RWPE1 (cell line): Measurements from ENCODE around the gene CCNF.

ENCODE experiments used
- CTCF ChIA-PET: fragments of 350-600 bp; sonication (Branson Sonifier 250); formaldehyde crosslinking; extraction: SDS; loops from one replicate; lab custom pipeline; 2021; lab: Yijun Ruan, JAX
- POLR2A ChIA-PET: fragments of 400-600 bp; formaldehyde crosslinking; extraction: SDS; loops from one replicate; lab custom pipeline; 2020; ENCODE audit warnings: antibody characterized with exemption; ENCODE audit not compliant: low non-redundant PET; lab: Yijun Ruan, JAX
- DNase-seq: peaks from one replicate; pipeline ENCODE4 v3.0.0; 2012; ENCODE audit warnings: low spot score
- H3K27ac ChIP-seq: fragments of 450-650 bp; 2 replicates; pipeline ENCODE4 v1.5.1; 2017
- TF ChIP-seq, protein P1 (sequence below): fragments of 450-650 bp; conservative IDR thresholded peaks from 2 replicates; pipeline ENCODE4 v1.5.1; 2017; ENCODE audit warnings: low read depth, mild to moderate bottlenecking

CCNF gene

DNA sequence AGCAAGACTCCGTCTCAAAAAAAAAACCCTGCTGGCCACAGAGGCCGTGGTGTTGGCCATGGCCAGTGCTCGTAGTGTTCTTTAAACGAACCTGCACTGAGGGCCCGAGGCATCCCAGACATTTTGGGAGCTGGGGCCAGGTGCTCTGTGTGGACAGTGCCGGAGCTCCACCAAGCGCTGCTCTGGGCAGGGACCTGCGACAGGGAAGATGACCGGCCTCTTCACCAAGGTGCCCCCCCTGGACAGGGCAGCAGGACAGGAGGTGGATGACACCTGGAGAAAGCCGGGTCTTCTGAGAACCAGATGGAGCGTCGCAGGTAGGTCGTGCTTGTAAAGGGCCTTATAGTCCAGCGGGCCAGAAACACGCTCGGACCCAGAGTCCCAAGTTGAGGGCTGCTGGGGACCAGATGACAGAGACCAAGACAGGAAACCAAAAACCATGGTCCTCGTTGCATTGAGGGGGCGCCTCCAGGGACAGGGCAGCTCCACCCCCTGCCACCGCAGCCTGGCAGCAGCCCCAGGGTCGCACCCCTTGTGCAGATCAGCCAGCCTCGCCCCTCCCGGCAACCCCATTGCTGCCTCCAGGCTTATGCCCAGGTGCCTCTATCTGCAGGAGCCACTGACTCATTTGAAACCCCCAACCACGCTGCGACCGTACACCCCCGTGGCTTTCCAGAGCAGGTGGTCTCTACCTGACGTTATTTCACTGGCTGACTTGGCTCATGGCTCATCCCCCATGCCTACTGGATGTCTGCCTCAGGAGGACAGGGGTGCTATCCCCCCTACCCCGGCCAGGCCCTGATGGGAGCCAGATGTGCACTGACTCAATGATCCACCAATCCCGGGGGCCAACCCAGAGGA is 37.6 kb downstream of the CCNF start:
- no peak for DNase-seq
- H3K27ac ChIP-seq, result peak overlapping the region; percentile 91
- TF ChIP-seq, protein P1, sequence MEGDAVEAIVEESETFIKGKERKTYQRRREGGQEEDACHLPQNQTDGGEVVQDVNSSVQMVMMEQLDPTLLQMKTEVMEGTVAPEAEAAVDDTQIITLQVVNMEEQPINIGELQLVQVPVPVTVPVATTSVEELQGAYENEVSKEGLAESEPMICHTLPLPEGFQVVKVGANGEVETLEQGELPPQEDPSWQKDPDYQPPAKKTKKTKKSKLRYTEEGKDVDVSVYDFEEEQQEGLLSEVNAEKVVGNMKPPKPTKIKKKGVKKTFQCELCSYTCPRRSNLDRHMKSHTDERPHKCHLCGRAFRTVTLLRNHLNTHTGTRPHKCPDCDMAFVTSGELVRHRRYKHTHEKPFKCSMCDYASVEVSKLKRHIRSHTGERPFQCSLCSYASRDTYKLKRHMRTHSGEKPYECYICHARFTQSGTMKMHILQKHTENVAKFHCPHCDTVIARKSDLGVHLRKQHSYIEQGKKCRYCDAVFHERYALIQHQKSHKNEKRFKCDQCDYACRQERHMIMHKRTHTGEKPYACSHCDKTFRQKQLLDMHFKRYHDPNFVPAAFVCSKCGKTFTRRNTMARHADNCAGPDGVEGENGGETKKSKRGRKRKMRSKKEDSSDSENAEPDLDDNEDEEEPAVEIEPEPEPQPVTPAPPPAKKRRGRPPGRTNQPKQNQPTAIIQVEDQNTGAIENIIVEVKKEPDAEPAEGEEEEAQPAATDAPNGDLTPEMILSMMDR, result no peak
- ChIA-PET CTCF (interaction anchor here (0.5 to 0.6 kb wide), 2 partner anchors 7 to 11 kb away, joined by 3 read pairs; no protein-coding TSS in a partner anchor), POLR2A (interaction anchor here (1.0 kb wide), 1 partner anchor 21 kb away, joined by 11 read pairs; no protein-coding TSS in a partner anchor)

DNA sequence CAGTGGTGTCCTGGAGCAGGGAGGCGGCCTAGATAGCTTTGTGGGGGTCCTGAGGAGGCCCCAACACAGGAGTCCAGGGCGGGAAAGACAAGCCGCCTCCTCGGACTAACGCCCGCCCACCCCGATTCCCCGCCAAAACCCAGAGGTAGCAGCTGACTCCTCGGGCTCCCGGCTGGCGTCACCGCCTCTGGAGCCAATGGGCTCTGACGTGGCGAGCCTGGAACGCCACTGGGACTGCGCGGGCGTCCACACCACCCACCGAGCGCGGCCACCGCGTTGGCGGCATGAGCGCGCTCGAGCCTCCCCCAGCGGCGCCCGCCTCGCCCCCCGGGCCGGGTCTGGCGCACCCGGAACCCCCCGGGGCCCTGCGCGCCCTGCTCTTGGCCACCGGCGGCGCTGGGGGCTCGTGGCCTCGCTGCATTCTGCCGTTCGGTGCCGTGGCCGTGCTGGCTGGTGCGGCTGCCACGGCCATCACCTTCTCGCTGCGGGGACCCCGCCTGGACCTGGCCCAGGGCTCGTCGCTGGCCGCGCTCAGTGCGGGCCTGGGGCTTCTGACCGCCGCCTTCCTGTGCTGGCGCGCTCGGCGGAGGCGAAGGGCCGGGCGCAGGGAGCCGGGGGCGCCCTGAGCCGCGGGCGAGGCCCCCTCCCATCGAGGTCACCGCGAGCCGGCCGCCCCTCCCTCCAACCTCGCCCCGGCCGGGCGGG is 38.4 kb downstream of the CCNF start:
- ChIA-PET POLR2A (interaction anchor here (1.0 kb wide), 1 partner anchor 21 kb away, joined by 11 read pairs; no protein-coding TSS in a partner anchor), CTCF (interaction anchor here (0.5 to 0.6 kb wide), 3 partner anchors 8 to 199 kb away, joined by 3 read pairs; no protein-coding TSS in a partner anchor)
- peak; percentile 82 for DNase-seq
- TF ChIP-seq, protein P1, result no peak
- H3K27ac ChIP-seq, result peak overlapping the region; percentile 91

DNA sequence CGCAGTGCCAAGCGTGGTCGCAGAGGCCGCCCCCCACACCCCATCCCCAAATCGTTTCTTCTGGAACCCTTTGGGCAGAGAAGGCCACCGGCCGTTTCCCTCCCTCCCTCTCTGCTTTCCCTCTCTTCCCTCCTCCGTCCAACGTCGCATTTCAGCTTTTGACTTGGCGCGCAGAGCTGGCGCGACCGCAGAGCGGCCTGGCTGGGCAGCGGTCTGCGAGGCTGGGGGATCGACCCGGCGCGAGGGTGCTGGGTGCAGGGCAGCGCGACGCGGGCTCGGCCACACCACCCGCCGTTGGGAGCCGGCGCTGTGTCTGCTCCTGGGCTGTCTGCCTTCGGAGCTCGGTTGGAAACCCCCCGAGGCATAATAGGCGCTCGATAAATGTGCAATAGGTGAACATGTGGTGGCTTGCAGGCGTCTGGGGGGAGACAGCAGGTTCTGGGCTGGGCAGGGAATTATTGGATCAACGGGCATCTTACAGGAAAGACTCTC is 39.0 kb downstream of the CCNF start:
- TF ChIP-seq, protein P1, result no peak
- peak; percentile 81 for DNase-seq
- peak overlapping the region; percentile 91 for H3K27ac ChIP-seq
- POLR2A ChIA-PET, result interaction anchor here (0.6 kb wide), 1 partner anchor 52 kb away, joined by 3 read pairs; no protein-coding TSS in a partner anchor
- CTCF ChIA-PET, result interaction anchor here (0.8 kb wide), 1 partner anchor 33 kb away, joined by 7 read pairs; no protein-coding TSS in a partner anchor

DNA sequence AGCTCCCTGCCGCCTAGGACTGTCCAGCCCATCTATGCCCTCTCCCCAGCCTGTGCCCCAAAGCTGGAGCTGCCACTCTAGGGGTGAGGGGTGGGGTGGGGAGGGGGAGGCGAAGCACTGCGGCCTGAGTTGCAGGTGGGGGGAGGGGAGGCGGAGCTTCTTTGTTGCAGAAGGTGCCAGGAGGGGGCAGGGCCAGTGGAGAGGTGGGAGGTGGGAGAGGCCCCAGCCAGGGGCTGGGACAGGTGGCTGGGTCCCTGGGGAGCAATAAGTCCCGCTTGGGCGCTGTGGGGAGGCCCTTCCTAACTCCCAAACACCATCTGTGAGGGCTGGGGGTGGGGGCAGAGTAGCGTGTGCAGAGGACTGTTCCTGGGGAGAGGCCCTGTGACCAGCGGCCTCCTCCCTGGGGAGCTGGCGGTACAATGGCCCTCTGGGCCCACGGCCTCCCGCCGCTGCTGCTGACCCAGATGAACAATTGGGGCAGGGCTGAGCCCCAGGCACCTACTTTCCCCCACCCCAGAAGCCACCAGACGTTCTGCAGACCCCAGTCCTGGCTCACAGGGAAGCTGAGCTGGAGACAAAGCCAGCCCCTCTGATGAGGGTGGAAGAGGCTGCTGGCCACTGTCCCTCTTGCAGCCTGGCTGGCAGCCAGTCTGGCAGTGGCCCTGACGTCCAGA is 39.6 kb downstream of the CCNF start:
- H3K27ac ChIP-seq, result peak overlapping the region; percentile 91
- DNase-seq, result no peak
- CTCF ChIA-PET, result interaction anchor here (0.5 to 0.9 kb wide), 4 partner anchors 21 to 819 kb away, joined by 3 to 7 read pairs (median 3); no protein-coding TSS in a partner anchor

DNA sequence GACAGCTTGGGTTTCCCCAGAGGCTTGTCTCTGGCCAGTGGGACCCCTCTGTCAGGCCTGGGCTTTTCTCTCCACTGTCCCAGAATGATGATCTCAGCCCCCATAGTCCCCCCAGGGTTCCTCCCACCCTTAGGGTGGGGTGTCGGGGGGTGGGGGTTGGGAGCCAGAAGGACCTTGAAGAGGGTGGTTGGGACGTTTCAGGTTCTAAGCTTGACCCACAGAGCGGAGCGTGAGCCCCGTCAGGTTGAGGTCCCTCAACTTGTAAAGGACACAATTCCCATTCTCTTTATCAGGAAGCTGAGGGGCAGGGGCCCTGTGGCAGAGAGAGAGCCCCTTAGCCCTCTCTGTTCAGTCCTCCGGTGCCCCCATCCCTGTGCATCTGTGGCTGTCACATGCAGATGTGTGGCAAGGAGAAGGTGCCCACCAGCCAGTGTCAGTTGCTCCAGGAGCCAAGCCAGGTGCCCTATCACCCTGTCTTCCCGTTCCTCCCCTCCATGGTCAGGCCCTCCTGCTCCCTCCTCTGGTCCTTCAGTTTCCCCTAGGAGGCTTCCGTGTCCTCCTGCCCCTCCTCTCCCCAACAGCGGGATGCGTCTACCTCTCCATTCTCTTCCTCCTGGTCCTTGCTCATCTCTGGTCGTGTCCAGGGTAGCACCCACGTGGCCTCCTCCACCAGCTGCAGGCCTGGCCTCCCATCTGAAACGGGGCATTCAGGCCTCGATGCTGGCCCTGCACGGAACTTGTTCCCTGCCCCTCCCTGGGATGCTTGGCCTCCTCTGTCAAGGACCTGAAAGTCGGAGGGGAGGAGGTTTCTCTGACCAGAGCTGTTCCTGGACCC is 40.4 kb downstream of the CCNF start:
- ChIA-PET CTCF (interaction anchor here (0.6 to 1.0 kb wide), 4 partner anchors 12 to 31 kb away, joined by 3 read pairs; no protein-coding TSS in a partner anchor), POLR2A (interaction anchor here (0.5 to 0.6 kb wide), 2 partner anchors 34 to 187 kb away, joined by 3 to 4 read pairs; no protein-coding TSS in a partner anchor)
- DNase-seq, result no peak
- TF ChIP-seq, protein P1, result no peak
- peak overlapping the region; percentile 91 for H3K27ac ChIP-seq

More for the DNA sequence above, 39.6 kb downstream of the CCNF start:
- POLR2A ChIA-PET, result interaction anchor here (0.5 to 0.6 kb wide), 2 partner anchors 33 to 52 kb away, joined by 3 to 4 read pairs; no protein-coding TSS in a partner anchor
- TF ChIP-seq, protein P1, result no peak
